Activated naive CD4-positive, alpha-beta T cell treated with Interleukin-2 at 50 U/mL for 16 hours (primary cell): ENCODE results near the gene DYSF.

Source experiments
- DNase-seq: peaks from one replicate; pipeline ENCODE4 v3.0.0-alpha.2; 2020

DYSF gene

GRCh38 chr2:71578767-71579342 is 125.5 kb downstream of the DYSF start:
- DNase-seq, result no peak

GRCh38 chr2:71581026-71581425 is 127.7 kb downstream of the DYSF start:
- no peak for DNase-seq

GRCh38 chr2:71583876-71584275 is 130.5 kb downstream of the DYSF start:
- no peak for DNase-seq

GRCh38 chr2:71586471-71586870 is 133.1 kb downstream of the DYSF start:
- no peak for DNase-seq

GRCh38 chr2:71587509-71588073 is 134.2 kb downstream of the DYSF start:
- DNase-seq, result no peak

- no peak for DNase-seq
Observed at GRCh38 chr2:71588497-71589170, 135.3 kb downstream of the DYSF start.

- no peak for DNase-seq
Observed at GRCh38 chr2:71589763-71590162, 136.4 kb downstream of the DYSF start.

- no peak for DNase-seq
Observed at GRCh38 chr2:71591044-71591443, 137.7 kb downstream of the DYSF start.

- DNase-seq, result no peak
Observed at GRCh38 chr2:71592181-71592711, 138.9 kb downstream of the DYSF start.

GRCh38 chr2:71595569-71595968 is 142.2 kb downstream of the DYSF start:
- DNase-seq, result no peak

GRCh38 chr2:71596011-71596410 is 142.7 kb downstream of the DYSF start:
- DNase-seq, result no peak

- no peak for DNase-seq
Observed at GRCh38 chr2:71597756-71598155, 144.4 kb downstream of the DYSF start.

- DNase-seq, result no peak
Observed at GRCh38 chr2:71598526-71598925, 145.2 kb downstream of the DYSF start.

GRCh38 chr2:71599038-71599437 is 145.7 kb downstream of the DYSF start:
- no peak for DNase-seq

GRCh38 chr2:71599646-71600236 is 146.4 kb downstream of the DYSF start:
- no peak for DNase-seq

GRCh38 chr2:71600555-71600954 is 147.2 kb downstream of the DYSF start:
- DNase-seq, result no peak

GRCh38 chr2:71601136-71602114 is 148.1 kb downstream of the DYSF start:
- no peak for DNase-seq

- no peak for DNase-seq
Observed at GRCh38 chr2:71602115-71602495, 148.7 kb downstream of the DYSF start.

GRCh38 chr2:71602581-71602980 is 149.2 kb downstream of the DYSF start:
- no peak for DNase-seq

GRCh38 chr2:71603311-71603811 is 150.0 kb downstream of the DYSF start:
- DNase-seq, result no peak

- DNase-seq, result no peak
Observed at GRCh38 chr2:71603851-71604725, 150.7 kb downstream of the DYSF start.

- no peak for DNase-seq
Observed at GRCh38 chr2:71604726-71605120, 151.4 kb downstream of the DYSF start.
